NCI-H524 treated with DMSO at 0.1 percent for 48 hours (cell line): Measurements from ENCODE around the gene WDR48.

Experiments
- DNase-seq: peaks from one replicate; lab custom pipeline; 2025; lab: John Stamatoyannopoulos, UW

The WDR48 gene

GRCh38 chr3:39102504-39103323, 50.9 kb downstream of the WDR48 start:
- no peak for DNase-seq

GRCh38 chr3:39103324-39103693, 51.5 kb downstream of the WDR48 start:
- no peak for DNase-seq

- no peak for DNase-seq
These were observed 52.2 kb downstream of the WDR48 start for GRCh38 chr3:39103791-39104552.

GRCh38 chr3:39104961-39105686, 53.3 kb downstream of the WDR48 start:
- no peak for DNase-seq

- DNase-seq: no peak
These were observed 53.9 kb downstream of the WDR48 start for GRCh38 chr3:39105687-39106063.

GRCh38 chr3:39106281-39106811, 54.5 kb downstream of the WDR48 start:
- no peak for DNase-seq

- no peak for DNase-seq
These were observed 55.1 kb downstream of the WDR48 start for GRCh38 chr3:39106851-39107387.

- peak; percentile 63 for DNase-seq
These were observed 55.8 kb downstream of the WDR48 start, which contains the start of the genes GORASP1 and TTC21A for GRCh38 chr3:39107388-39108199. Gene GORASP1, minus strand, starts transcription at chr3:39107627. Its CDS starts 86 bp downstream, at chr3:39107541. Gene TTC21A, plus strand, starts transcription at chr3:39107680. Its CDS starts 158 bp downstream, at chr3:39107838.

- no peak for DNase-seq
These were observed 56.4 kb downstream of the WDR48 start for GRCh38 chr3:39108200-39108710.

- no peak for DNase-seq
These were observed 57.3 kb downstream of the WDR48 start for GRCh38 chr3:39109086-39109485.

- no peak for DNase-seq
These were observed 58.3 kb downstream of the WDR48 start for GRCh38 chr3:39110041-39110639.

- DNase-seq: no peak
These were observed 60.3 kb downstream of the WDR48 start for GRCh38 chr3:39112113-39112512.

- DNase-seq: no peak
These were observed 60.7 kb downstream of the WDR48 start for GRCh38 chr3:39112535-39112934.

- DNase-seq: no peak
These were observed 61.5 kb downstream of the WDR48 start for GRCh38 chr3:39113291-39113690.

- DNase-seq: no peak
These were observed 62.6 kb downstream of the WDR48 start for GRCh38 chr3:39114456-39114855.

- DNase-seq: no peak
These were observed 64.1 kb downstream of the WDR48 start for GRCh38 chr3:39115870-39116269.

- DNase-seq: no peak
These were observed 66.3 kb downstream of the WDR48 start for GRCh38 chr3:39118079-39118478.

- DNase-seq: no peak
These were observed 67.3 kb downstream of the WDR48 start for GRCh38 chr3:39118931-39119660.

GRCh38 chr3:39121621-39122020, 69.8 kb downstream of the WDR48 start:
- no peak for DNase-seq

GRCh38 chr3:39122813-39123212, 71.0 kb downstream of the WDR48 start:
- no peak for DNase-seq
